Measurements from ENCODE around the gene VASH2. TPM values are rescaled to one million over a fixed set of nuclear protein-coding genes. Genes with fewer than 3 reads are reported as not detected.
"Not testable (repeated sequence)": the region's sequence is repeated elsewhere in the genome, so short reads cannot be mapped to it uniquely, and the experiment has no call there.

VASH2 gene
- total and polyA plus RNA-seq, 2 donors (not counting 1 experiment from before 2014, with no cell fraction given): 0.17 to 0.22 TPM

- H2AFZ ChIP-seq (ENCODE audit: low read length): no peak overlapping the region
- H3K4me2 ChIP-seq (ENCODE audit: extremely low read depth, insufficient read depth, low read length): no peak overlapping the region
- H3K4me3 ChIP-seq (replicated peaks in 1 of 4; ENCODE audit: control extremely low read depth in 1 of 4, insufficient read depth in 1 of 4, low read depth in 3 of 4, low read length in 4 of 4): no peak overlapping the region
- TF ChIP-seq EZH2 (IDR thresholded peaks at IDR 0.05; ENCODE audit: low read length, missing control alignments): no peak
- no peak for TF ChIP-seq CTCF (conservative IDR thresholded peaks at IDR 0.05 in 1 of 2, IDR thresholded peaks at IDR 0.05 in 1 of 2; ENCODE audit: low read depth in 1 of 2, low read length in 2 of 2)
- no peak overlapping the region for H3K9ac ChIP-seq (ENCODE audit: insufficient read depth, low read length)
- no peaks in the 10 kb centered on the region for H3K36me3 ChIP-seq (ENCODE audit: control insufficient read depth, insufficient read depth, low read length)
- no peaks in the 10 kb centered on the region for H3K4me1 ChIP-seq (ENCODE audit: control insufficient read depth, extremely low read depth, insufficient read depth, low read length)
- H4K20me1 ChIP-seq (ENCODE audit: control insufficient read depth, extremely low read depth, insufficient read depth, low read length): no peaks in the 10 kb centered on the region
- H3K27ac ChIP-seq (ENCODE audit: insufficient read depth, low read length): no peak overlapping the region
- no peaks in the 10 kb centered on the region for H3K79me2 ChIP-seq (ENCODE audit: control insufficient read depth, insufficient read depth, low read length)
- no peak for DNase-seq (ENCODE audit: low read depth in 2 of 2)
- no peaks in the 10 kb centered on the region for H3K27me3 ChIP-seq (ENCODE audit: control insufficient read depth, insufficient read depth, low read length)
- no peaks in the 10 kb centered on the region for H3K9me3 ChIP-seq (ENCODE audit: control insufficient read depth, insufficient read depth, low read depth, low read length)
Measured at GRCh38 chr1:212909652-212910063, 40.7 kb upstream of the VASH2 start.

GRCh38 chr1:212910213-212910612 lies 40.1 kb upstream of the VASH2 start:
- not testable (repeated sequence) for H4K20me1 ChIP-seq (ENCODE audit: control insufficient read depth, extremely low read depth, insufficient read depth, low read length); H3K9me3 ChIP-seq (ENCODE audit: control insufficient read depth, insufficient read depth, low read depth, low read length); H3K4me1 ChIP-seq (ENCODE audit: control insufficient read depth, extremely low read depth, insufficient read depth, low read length); H3K4me3 ChIP-seq (replicated peaks in 1 of 4; ENCODE audit: control extremely low read depth in 1 of 4, insufficient read depth in 1 of 4, low read depth in 3 of 4, low read length in 4 of 4); H3K9ac ChIP-seq (ENCODE audit: insufficient read depth, low read length); H3K4me2 ChIP-seq (ENCODE audit: extremely low read depth, insufficient read depth, low read length); H3K79me2 ChIP-seq (ENCODE audit: control insufficient read depth, insufficient read depth, low read length); H3K36me3 ChIP-seq (ENCODE audit: control insufficient read depth, insufficient read depth, low read length); H3K27me3 ChIP-seq (ENCODE audit: control insufficient read depth, insufficient read depth, low read length); DNase-seq (ENCODE audit: low read depth in 2 of 2); H3K27ac ChIP-seq (ENCODE audit: insufficient read depth, low read length); H2AFZ ChIP-seq (ENCODE audit: low read length)

- not testable (repeated sequence) for H3K4me2 ChIP-seq (ENCODE audit: extremely low read depth, insufficient read depth, low read length); DNase-seq (ENCODE audit: low read depth in 2 of 2)
Measured at GRCh38 chr1:212913638-212914037, 36.7 kb upstream of the VASH2 start.

GRCh38 chr1:212914110-212914509 lies 36.2 kb upstream of the VASH2 start:
- H3K4me2 ChIP-seq (ENCODE audit: extremely low read depth, insufficient read depth, low read length); H3K36me3 ChIP-seq (ENCODE audit: control insufficient read depth, insufficient read depth, low read length): not testable (repeated sequence)

More at GRCh38 chr1:212913638-212914037, 36.7 kb upstream of the VASH2 start:
- H3K36me3 ChIP-seq (ENCODE audit: control insufficient read depth, insufficient read depth, low read length); H3K9ac ChIP-seq (ENCODE audit: insufficient read depth, low read length); H3K27me3 ChIP-seq (ENCODE audit: control insufficient read depth, insufficient read depth, low read length); H3K27ac ChIP-seq (ENCODE audit: insufficient read depth, low read length); H4K20me1 ChIP-seq (ENCODE audit: control insufficient read depth, extremely low read depth, insufficient read depth, low read length); H3K4me1 ChIP-seq (ENCODE audit: control insufficient read depth, extremely low read depth, insufficient read depth, low read length); H3K4me3 ChIP-seq (replicated peaks in 1 of 4; ENCODE audit: control extremely low read depth in 1 of 4, insufficient read depth in 1 of 4, low read depth in 3 of 4, low read length in 4 of 4); H2AFZ ChIP-seq (ENCODE audit: low read length); H3K79me2 ChIP-seq (ENCODE audit: control insufficient read depth, insufficient read depth, low read length); H3K9me3 ChIP-seq (ENCODE audit: control insufficient read depth, insufficient read depth, low read depth, low read length): not testable (repeated sequence)

More at GRCh38 chr1:212914110-212914509, 36.2 kb upstream of the VASH2 start:
- not testable (repeated sequence) for H3K27ac ChIP-seq (ENCODE audit: insufficient read depth, low read length); H3K4me3 ChIP-seq (replicated peaks in 1 of 4; ENCODE audit: control extremely low read depth in 1 of 4, insufficient read depth in 1 of 4, low read depth in 3 of 4, low read length in 4 of 4); H3K9me3 ChIP-seq (ENCODE audit: control insufficient read depth, insufficient read depth, low read depth, low read length); DNase-seq (ENCODE audit: low read depth in 2 of 2); H2AFZ ChIP-seq (ENCODE audit: low read length); H3K9ac ChIP-seq (ENCODE audit: insufficient read depth, low read length); H3K27me3 ChIP-seq (ENCODE audit: control insufficient read depth, insufficient read depth, low read length); H3K4me1 ChIP-seq (ENCODE audit: control insufficient read depth, extremely low read depth, insufficient read depth, low read length); H3K79me2 ChIP-seq (ENCODE audit: control insufficient read depth, insufficient read depth, low read length); H4K20me1 ChIP-seq (ENCODE audit: control insufficient read depth, extremely low read depth, insufficient read depth, low read length)

Data from fibroblast of lung (primary cell).